ENCODE results near the gene LMCD1. TPM values are rescaled to one million over a fixed set of nuclear protein-coding genes. Genes with fewer than 3 reads are reported as not detected.

LMCD1 gene
- total and polyA plus RNA-seq, 2 donors, result 7.8 to 34.7 TPM

DNA sequence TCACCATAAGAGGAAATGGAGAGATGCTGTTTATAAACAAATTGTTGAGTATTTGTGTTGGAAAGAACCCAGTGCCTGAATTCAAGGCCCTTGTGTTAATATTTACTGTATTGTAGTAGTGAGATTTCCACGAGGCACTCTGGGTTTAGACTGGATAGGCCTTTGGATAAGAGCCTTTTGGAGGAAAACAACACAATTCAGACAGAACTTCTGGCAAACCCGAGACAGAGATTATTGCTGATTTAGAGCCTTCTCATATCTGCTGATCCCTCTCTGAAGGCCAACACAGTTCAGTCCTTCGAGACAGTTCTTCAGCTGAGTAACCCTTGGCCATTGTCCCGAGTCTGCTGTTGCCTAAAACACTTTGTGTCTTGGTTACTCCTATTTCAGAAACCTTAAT, 55.7 kb downstream of the LMCD1 start:
- Histone ChIP-seq H3K27me3 (ENCODE audit: control insufficient read depth in 2 of 2, insufficient read depth in 1 of 2, low read length in 1 of 2) (no peaks in the 10 kb centered on the region), H3K27ac (ENCODE audit: low read depth in 1 of 2, low read length in 1 of 2) (no peak overlapping the region), H3K4me3 (ENCODE audit: low read length in 2 of 2) (no peak overlapping the region), H3K4me1 (ENCODE audit: control insufficient read depth in 2 of 2, insufficient read depth in 2 of 2, low read length in 2 of 2) (no peaks in the 10 kb centered on the region), H3K9me3 (ENCODE audit: control insufficient read depth in 2 of 2, insufficient read depth in 1 of 2, low read length in 1 of 2) (no peaks in the 10 kb centered on the region), H3K36me3 (ENCODE audit: control insufficient read depth in 2 of 2, insufficient read depth in 2 of 2, low read length in 1 of 2) (no peaks in the 10 kb centered on the region)
- DNase-seq (ENCODE audit: low read depth in 6 of 9, low spot score in 9 of 9), result no peak
- WGBS, result 91% methylated on average over 4 of the region's 4 CpGs

DNA sequence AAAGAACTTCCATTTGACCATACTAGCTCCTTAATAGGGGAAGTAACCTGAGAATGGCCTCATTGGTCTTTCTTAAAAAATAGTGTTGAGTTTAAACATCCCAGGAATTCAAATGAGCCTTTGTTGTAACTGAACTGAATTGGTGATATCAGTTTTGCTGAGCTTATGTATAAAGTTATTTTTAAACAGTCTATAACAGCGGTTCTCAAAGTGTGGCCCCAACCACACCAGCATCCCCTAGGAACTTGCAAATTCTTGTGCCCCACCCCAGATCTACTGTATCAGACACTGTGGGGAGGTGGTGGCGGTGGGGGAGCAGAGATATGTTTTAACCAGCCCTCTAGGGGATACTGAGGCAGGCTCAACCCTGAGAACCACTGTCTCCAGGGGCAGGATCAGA, 57.0 kb downstream of the LMCD1 start:
- Histone ChIP-seq H3K4me3 (ENCODE audit: low read length in 2 of 2) (no peak overlapping the region), H3K27me3 (ENCODE audit: control insufficient read depth in 2 of 2, insufficient read depth in 1 of 2, low read length in 1 of 2) (no peaks in the 10 kb centered on the region), H3K36me3 (ENCODE audit: control insufficient read depth in 2 of 2, insufficient read depth in 2 of 2, low read length in 1 of 2) (no peaks in the 10 kb centered on the region), H3K27ac (ENCODE audit: low read depth in 1 of 2, low read length in 1 of 2) (no peak overlapping the region), H3K9me3 (ENCODE audit: control insufficient read depth in 2 of 2, insufficient read depth in 1 of 2, low read length in 1 of 2) (no peaks in the 10 kb centered on the region), H3K4me1 (ENCODE audit: control insufficient read depth in 2 of 2, insufficient read depth in 2 of 2, low read length in 2 of 2) (no peaks in the 10 kb centered on the region)
- 91% methylated on average over 2 of the region's 2 CpGs for WGBS
- DNase-seq (ENCODE audit: low read depth in 6 of 9, low spot score in 9 of 9), result no peak

GRCh38 chr3:8559351-8559750, 57.7 kb downstream of the LMCD1 start:
- no peak for DNase-seq (ENCODE audit: low read depth in 6 of 9, low spot score in 9 of 9)
- Histone ChIP-seq H3K36me3 (ENCODE audit: control insufficient read depth in 2 of 2, insufficient read depth in 2 of 2, low read length in 1 of 2) (no peaks in the 10 kb centered on the region), H3K4me1 (ENCODE audit: control insufficient read depth in 2 of 2, insufficient read depth in 2 of 2, low read length in 2 of 2) (no peaks in the 10 kb centered on the region), H3K4me3 (ENCODE audit: low read length in 2 of 2) (no peak overlapping the region), H3K9me3 (ENCODE audit: control insufficient read depth in 2 of 2, insufficient read depth in 1 of 2, low read length in 1 of 2) (no peaks in the 10 kb centered on the region), H3K27ac (ENCODE audit: low read depth in 1 of 2, low read length in 1 of 2) (no peak overlapping the region), H3K27me3 (ENCODE audit: control insufficient read depth in 2 of 2, insufficient read depth in 1 of 2, low read length in 1 of 2) (no peaks in the 10 kb centered on the region)
- WGBS, result 96% methylated on average over 6 of the region's 6 CpGs

GRCh38 chr3:8560366-8561007, 58.9 kb downstream of the LMCD1 start:
- WGBS, result 95% methylated on average over 5 of the region's 5 CpGs
- no peak overlapping the region for H3K27ac ChIP-seq (ENCODE audit: low read depth in 1 of 2, low read length in 1 of 2)
- DNase-seq (ENCODE audit: low read depth in 6 of 9, low spot score in 9 of 9), result no peak

GRCh38 chr3:8561370-8561769, 59.7 kb downstream of the LMCD1 start:
- H3K9me3 ChIP-seq (ENCODE audit: control insufficient read depth in 2 of 2, insufficient read depth in 1 of 2, low read length in 1 of 2), result no peaks in the 10 kb centered on the region
- no peak for DNase-seq (ENCODE audit: low read depth in 6 of 9, low spot score in 9 of 9)
- no peaks in the 10 kb centered on the region for H3K36me3 ChIP-seq (ENCODE audit: control insufficient read depth in 2 of 2, insufficient read depth in 2 of 2, low read length in 1 of 2)
- no peak overlapping the region for H3K27ac ChIP-seq (ENCODE audit: low read depth in 1 of 2, low read length in 1 of 2)
- WGBS, result 94% methylated on average over 4 of the region's 4 CpGs
- H3K4me1 ChIP-seq (ENCODE audit: control insufficient read depth in 2 of 2, insufficient read depth in 2 of 2, low read length in 2 of 2), result no peaks in the 10 kb centered on the region
- no peak overlapping the region for H3K4me3 ChIP-seq (ENCODE audit: low read length in 2 of 2)
- no peaks in the 10 kb centered on the region for H3K27me3 ChIP-seq (ENCODE audit: control insufficient read depth in 2 of 2, insufficient read depth in 1 of 2, low read length in 1 of 2)

More at GRCh38 chr3:8560366-8561007, 58.9 kb downstream of the LMCD1 start:
- no peak overlapping the region for H3K4me3 ChIP-seq (ENCODE audit: low read length in 2 of 2)
- no peaks in the 10 kb centered on the region for H3K27me3 ChIP-seq (ENCODE audit: control insufficient read depth in 2 of 2, insufficient read depth in 1 of 2, low read length in 1 of 2)
- H3K4me1 ChIP-seq (ENCODE audit: control insufficient read depth in 2 of 2, insufficient read depth in 2 of 2, low read length in 2 of 2), result no peaks in the 10 kb centered on the region
- no peaks in the 10 kb centered on the region for H3K9me3 ChIP-seq (ENCODE audit: control insufficient read depth in 2 of 2, insufficient read depth in 1 of 2, low read length in 1 of 2)
- no peaks in the 10 kb centered on the region for H3K36me3 ChIP-seq (ENCODE audit: control insufficient read depth in 2 of 2, insufficient read depth in 2 of 2, low read length in 1 of 2)

GRCh38 chr3:8562081-8562595, 60.5 kb downstream of the LMCD1 start:
- Histone ChIP-seq H3K27ac (ENCODE audit: low read depth in 1 of 2, low read length in 1 of 2) (no peak overlapping the region), H3K9me3 (ENCODE audit: control insufficient read depth in 2 of 2, insufficient read depth in 1 of 2, low read length in 1 of 2) (no peaks in the 10 kb centered on the region), H3K4me1 (ENCODE audit: control insufficient read depth in 2 of 2, insufficient read depth in 2 of 2, low read length in 2 of 2) (no peaks in the 10 kb centered on the region), H3K4me3 (ENCODE audit: low read length in 2 of 2) (no peak overlapping the region), H3K36me3 (ENCODE audit: control insufficient read depth in 2 of 2, insufficient read depth in 2 of 2, low read length in 1 of 2) (no peaks in the 10 kb centered on the region), H3K27me3 (ENCODE audit: control insufficient read depth in 2 of 2, insufficient read depth in 1 of 2, low read length in 1 of 2) (no peaks in the 10 kb centered on the region)
- 86% methylated on average over 3 of the region's 3 CpGs for WGBS
- no peak for DNase-seq (ENCODE audit: low read depth in 6 of 9, low spot score in 9 of 9)

GRCh38 chr3:8563146-8563545, 61.5 kb downstream of the LMCD1 start:
- H3K4me3 ChIP-seq (ENCODE audit: low read length in 2 of 2), result no peak overlapping the region
- H3K36me3 ChIP-seq (ENCODE audit: control insufficient read depth in 2 of 2, insufficient read depth in 2 of 2, low read length in 1 of 2), result no peaks in the 10 kb centered on the region
- H3K4me1 ChIP-seq (ENCODE audit: control insufficient read depth in 2 of 2, insufficient read depth in 2 of 2, low read length in 2 of 2), result no peaks in the 10 kb centered on the region
- H3K9me3 ChIP-seq (ENCODE audit: control insufficient read depth in 2 of 2, insufficient read depth in 1 of 2, low read length in 1 of 2), result no peaks in the 10 kb centered on the region
- H3K27me3 ChIP-seq (ENCODE audit: control insufficient read depth in 2 of 2, insufficient read depth in 1 of 2, low read length in 1 of 2), result no peaks in the 10 kb centered on the region
- 64% methylated on average over 4 of the region's 4 CpGs for WGBS
- no peak for DNase-seq (ENCODE audit: low read depth in 6 of 9, low spot score in 9 of 9)
- H3K27ac ChIP-seq (ENCODE audit: low read depth in 1 of 2, low read length in 1 of 2), result no peak overlapping the region

DNA sequence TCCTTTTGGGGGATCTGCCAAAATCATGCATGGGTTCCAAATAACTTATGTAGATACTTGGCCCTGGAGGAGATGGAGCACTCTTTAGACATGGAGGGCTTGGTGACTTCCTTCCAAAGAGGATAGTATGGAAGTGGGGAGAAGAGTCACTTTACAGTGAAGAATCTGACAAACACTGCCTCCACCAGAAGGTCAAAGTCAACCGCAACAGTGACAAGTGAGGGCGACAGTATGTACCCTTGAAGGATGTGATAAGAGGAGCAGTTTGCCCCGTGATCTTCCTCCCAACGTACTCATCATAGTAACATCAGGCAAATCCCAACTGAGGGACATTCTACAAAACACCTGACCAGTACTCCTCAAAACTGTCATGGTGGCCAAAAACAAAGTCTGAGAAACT, 62.0 kb downstream of the LMCD1 start:
- Histone ChIP-seq H3K9me3 (ENCODE audit: control insufficient read depth in 2 of 2, insufficient read depth in 1 of 2, low read length in 1 of 2) (no peaks in the 10 kb centered on the region), H3K27me3 (ENCODE audit: control insufficient read depth in 2 of 2, insufficient read depth in 1 of 2, low read length in 1 of 2) (no peaks in the 10 kb centered on the region), H3K4me3 (ENCODE audit: low read length in 2 of 2) (no peak overlapping the region), H3K36me3 (ENCODE audit: control insufficient read depth in 2 of 2, insufficient read depth in 2 of 2, low read length in 1 of 2) (no peaks in the 10 kb centered on the region), H3K4me1 (ENCODE audit: control insufficient read depth in 2 of 2, insufficient read depth in 2 of 2, low read length in 2 of 2) (no peaks in the 10 kb centered on the region), H3K27ac (ENCODE audit: low read depth in 1 of 2, low read length in 1 of 2) (no peak overlapping the region)
- 98% methylated on average over 4 of the region's 4 CpGs for WGBS
- no peak for DNase-seq (ENCODE audit: low read depth in 6 of 9, low spot score in 9 of 9)

GRCh38 chr3:8565376-8565775, 63.8 kb downstream of the LMCD1 start:
- H3K27me3 ChIP-seq (ENCODE audit: control insufficient read depth in 2 of 2, insufficient read depth in 1 of 2, low read length in 1 of 2), result no peaks in the 10 kb centered on the region
- no peaks in the 10 kb centered on the region for H3K9me3 ChIP-seq (ENCODE audit: control insufficient read depth in 2 of 2, insufficient read depth in 1 of 2, low read length in 1 of 2)
- no peak overlapping the region for H3K4me3 ChIP-seq (ENCODE audit: low read length in 2 of 2)
- no peak for DNase-seq (ENCODE audit: low read depth in 6 of 9, low spot score in 9 of 9)
- H3K27ac ChIP-seq (ENCODE audit: low read depth in 1 of 2, low read length in 1 of 2), result no peak overlapping the region
- no peaks in the 10 kb centered on the region for H3K36me3 ChIP-seq (ENCODE audit: control insufficient read depth in 2 of 2, insufficient read depth in 2 of 2, low read length in 1 of 2)
- no peaks in the 10 kb centered on the region for H3K4me1 ChIP-seq (ENCODE audit: control insufficient read depth in 2 of 2, insufficient read depth in 2 of 2, low read length in 2 of 2)
- 96% methylated on average over 15 of the region's 15 CpGs for WGBS

Data from thymus (tissue), 11 donors.